Suppressor macrophage (primary cell): ENCODE results near the gene C2CD4B.
A peak's percentile ranks its signal among the peaks of the same experiment; 100 is the strongest.

Experiments used
- DNase-seq, 4 experiments: peaks; one replicate each; pipeline ENCODE4 v3.0.0-alpha.2; 2020 to 2022

C2CD4B gene

GRCh38 chr15:62147551-62147950 lies 17.5 kb downstream of the C2CD4B start:
- DNase-seq: no peak

DNA sequence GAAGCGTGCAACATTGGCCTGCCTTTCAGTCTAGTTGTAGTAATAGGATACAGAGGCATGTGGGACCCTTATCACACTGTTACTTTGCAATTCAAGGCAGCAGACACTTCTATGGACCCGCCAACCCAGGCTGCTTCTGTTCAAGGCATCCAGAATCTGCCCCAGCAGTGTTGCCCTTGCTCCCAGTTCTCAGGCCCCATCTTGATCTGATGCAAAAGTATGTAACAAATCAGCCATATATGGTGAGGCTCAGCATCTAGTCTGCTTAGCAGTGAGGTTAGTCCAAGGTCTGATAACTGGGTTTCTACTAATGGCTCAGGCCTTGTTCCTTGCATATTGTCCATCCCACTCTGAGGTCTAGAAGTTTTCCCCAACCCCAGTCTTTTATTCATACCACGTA lies 17.9 kb downstream of the C2CD4B start:
- DNase-seq: no peak

DNA sequence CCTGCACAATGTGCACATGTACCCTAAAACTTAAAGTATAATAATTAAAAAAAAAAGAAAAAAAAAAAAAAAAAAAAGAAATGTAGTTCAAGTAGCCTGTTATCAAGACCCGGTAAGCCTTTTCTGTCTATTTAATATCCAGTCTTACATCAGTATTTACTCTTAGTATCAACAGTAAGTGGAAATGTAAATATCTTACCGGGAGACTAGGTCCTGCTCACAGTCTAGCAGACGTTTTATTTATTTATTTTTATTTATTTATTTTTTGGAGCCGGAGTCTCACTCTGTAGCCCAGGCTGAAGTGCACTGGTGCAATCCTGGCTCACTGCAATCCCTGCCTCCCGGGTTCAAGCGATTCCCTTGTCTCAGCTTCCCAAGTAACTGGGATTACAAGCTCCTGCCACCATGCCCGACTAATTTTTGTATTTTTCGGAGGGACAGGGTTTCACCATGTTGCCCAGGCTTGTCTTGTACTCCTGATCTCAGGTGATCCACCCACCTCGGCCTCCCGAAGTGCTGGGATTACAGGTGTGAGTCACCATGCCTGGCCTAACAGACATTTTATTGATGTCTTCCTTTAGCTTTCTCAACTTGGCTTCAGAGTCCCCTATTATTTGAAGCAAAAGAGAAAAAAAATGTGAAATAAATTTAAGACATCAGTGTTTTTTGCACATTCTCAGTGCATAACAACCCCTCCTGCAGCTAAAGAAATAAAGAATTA lies 19.9 kb downstream of the C2CD4B start:
- DNase-seq: no peak

GRCh38 chr15:62142736-62143135 lies 22.3 kb downstream of the C2CD4B start:
- DNase-seq: no peak

DNA sequence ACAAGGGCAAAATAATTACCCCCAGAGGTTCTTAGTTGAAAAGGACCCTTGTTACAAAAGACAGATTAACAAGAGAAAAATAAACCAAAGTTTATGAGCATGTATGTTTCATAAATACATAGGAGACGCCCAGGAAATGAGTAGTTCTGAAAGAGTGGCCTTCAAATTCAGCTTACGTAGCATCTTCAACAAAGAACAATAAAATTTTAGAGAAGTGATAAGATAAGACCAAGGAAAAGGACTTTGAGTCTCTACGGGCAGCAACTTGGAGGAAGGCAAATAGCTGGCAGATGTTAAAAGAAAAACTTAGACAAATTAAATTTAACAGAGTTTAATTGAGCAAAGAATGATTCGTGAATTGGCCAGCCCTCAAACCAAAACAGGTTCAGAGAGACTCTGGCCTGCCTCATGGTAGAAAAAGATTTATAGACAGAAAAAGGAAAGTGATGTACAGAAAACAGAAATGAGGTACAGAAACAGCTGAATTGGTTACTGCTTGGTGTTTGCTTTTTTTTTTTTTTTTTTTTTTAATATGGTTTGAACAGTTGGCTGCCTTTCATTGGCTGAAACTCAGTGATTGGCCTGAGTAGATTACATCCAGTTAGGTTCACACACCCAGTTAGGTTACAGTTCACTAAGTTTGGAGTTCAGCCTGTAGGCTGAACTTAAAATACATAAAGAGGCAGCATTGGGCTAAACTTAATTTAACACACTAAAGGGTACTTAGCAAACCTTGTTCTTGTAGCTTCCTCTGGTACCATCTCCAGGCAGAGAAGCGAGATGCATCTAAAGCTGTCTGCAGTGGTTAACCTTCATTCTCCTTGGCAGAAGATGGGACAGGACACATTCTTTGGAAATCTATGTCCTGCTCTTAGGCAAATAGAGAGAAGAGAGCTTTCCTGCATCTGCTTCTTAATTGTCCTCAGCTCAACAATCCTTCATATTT lies 23.2 kb downstream of the C2CD4B start:
- peak in 2 of 4 experiments; percentile 11 to 27 for DNase-seq

DNA sequence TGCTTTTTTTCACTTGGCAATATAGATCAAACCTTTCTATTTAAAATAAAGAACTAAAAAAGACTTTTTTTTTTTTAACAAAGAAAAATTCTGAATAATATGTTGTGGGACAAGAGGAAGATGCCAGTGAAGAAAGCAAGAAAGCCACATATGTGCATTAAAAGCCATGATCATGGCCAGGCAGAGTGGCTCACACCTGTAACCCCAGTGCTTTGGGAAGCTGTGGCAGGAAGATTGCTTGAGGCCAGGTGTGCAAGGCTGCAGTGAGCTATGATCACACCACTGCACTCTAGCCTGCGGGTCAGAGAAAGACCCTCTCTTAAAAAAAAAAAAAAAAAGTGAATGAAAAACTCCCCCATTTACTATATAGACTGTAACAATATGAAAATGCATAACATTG lies 23.9 kb downstream of the C2CD4B start:
- DNase-seq: no peak

DNA sequence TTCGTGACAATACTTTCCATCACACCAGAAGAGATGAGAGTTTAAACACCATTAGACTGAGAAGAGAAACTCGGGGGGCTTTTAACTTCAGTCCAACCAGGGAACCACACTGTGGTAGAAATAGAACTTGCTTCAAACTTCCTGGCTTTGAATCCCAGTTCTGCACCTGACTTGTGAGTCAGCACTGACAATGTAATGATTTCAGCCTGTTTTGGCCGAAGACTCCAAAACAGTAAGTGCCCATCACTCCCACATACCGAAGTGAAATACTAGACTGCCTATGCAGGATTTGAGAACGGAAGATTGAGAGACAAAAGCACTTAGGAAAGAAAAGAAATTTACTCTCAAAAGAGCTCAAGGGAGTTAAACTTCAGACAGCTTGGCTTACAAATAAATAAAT lies 27.0 kb downstream of the C2CD4B start:
- peak in 2 of 4 experiments; percentile 13 to 32 for DNase-seq

DNA sequence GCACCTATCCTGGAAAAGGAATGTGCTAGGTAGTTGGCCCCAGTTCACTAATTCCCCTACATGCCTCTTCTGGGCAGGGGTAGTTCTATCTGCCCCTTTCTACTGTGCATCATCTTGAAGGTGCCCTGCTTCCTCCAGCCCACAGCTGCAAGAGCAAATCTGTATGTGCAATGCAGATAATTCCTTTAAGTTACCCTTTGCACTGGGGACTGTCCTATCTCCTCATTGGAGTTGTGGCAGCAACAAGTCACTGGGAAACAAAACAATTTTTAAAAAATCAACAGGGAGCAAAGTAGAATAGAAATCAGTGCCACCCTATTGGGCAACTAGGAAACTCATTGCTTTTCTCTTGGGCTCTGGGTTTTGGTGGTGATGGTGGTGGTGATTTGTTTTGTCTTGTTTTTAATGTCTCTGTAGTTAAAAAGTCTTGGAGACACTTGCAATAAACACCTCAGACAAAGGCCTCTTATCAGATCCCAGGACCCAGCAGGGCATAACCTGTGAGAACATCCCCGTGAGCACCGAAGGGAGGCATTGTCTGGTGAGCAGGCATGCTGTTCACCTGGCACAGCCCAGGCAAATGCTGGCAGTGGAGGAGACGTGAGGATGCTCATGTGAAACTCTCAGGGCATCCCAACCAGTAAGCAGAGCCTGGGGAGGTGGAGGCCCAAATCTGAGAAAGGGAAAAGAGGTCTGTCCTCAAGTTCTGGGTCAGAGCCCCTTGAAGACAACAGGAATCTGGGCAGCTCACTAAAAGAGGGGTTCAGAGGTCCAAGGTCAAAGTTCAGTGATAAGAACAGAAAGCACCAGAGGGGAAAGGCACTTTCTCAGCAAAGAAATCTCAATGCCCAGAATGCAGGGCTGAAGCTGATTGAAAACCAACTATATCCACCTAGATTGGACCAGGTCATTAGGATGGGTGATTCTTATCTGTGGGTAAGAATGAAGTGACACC lies 27.9 kb downstream of the C2CD4B start:
- DNase-seq: no peak

GRCh38 chr15:62135532-62136134 lies 29.5 kb downstream of the C2CD4B start:
- no peak for DNase-seq

DNA sequence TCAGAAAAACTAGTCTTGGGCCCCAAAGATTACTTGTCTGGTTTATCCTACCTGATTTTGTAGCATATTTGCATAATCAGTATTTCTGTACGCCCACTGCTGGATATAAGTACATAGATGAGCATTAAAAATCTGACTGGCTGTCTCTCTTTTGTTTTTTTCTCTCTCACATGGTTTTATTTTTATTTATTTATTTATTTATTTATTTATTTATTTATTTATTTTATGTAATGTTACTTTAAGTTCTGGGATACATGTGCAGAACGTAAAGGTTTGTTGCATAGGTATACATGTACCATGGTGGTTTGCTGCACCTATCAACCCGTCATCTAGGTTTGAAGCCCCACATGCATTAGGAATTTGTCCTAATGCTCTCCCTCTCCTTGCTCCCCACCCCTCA lies 31.9 kb downstream of the C2CD4B start:
- no peak for DNase-seq

GRCh38 chr15:62128916-62129315 lies 36.2 kb downstream of the C2CD4B start:
- DNase-seq: no peak

GRCh38 chr15:62126364-62126763 lies 38.7 kb downstream of the C2CD4B start:
- no peak for DNase-seq

- DNase-seq: peak in 2 of 4 experiments; percentile 12 to 29
These were observed 39.3 kb downstream of the C2CD4B start for GRCh38 chr15:62125773-62126172.

DNA sequence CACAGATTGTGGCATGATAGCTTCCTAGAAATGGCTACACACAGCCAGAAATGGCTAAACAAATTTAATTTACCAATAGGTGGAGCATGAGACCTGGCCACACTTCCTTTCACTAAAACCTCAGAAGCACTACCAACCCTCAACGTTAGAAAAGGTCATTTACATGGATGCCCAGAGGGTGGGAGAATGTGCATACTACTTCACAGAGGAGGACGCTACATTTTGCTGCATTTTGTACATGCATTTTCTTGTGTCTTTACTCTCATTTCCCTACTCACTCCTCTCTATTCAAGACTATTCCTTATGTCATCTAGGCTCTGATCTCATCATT lies 40.1 kb downstream of the C2CD4B start:
- no peak for DNase-seq

DNA sequence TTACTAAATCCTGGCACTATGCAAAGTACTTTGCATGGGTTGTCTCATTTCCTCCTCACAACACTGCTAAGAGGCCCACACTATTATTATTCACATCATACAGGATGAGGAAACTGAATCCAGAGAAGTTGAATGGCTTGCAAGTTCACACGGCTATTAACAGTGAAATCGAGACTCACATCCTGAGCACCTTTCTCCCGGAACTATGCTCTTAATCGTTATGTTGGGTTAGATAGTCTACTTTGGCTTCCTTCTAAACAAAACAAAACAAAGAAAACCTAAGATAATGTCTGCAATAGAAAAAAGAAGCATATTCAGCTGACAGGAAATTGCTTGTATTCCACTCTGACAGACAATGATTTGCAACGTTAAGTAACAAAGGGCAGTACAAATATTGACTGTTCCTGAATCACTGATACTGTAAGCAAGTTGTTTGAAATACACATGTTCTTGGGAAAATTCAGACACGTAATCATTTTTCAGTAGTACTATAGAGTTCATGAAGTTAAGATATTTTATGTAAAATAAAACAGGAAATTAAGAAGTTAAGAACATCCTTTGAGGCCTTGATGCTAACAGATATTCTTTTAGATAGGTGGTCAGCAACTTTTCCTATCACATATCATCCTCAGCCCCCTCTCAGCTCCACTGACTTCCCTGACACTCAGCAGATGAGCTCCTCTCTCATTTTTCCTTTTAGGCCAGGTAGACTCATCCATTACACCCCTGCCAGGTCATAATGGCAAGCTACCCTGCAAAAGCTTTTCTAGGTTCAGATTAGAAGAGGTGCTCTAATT lies 40.7 kb downstream of the C2CD4B start:
- peak; percentile 16 to 60 (median 46) for DNase-seq

DNA sequence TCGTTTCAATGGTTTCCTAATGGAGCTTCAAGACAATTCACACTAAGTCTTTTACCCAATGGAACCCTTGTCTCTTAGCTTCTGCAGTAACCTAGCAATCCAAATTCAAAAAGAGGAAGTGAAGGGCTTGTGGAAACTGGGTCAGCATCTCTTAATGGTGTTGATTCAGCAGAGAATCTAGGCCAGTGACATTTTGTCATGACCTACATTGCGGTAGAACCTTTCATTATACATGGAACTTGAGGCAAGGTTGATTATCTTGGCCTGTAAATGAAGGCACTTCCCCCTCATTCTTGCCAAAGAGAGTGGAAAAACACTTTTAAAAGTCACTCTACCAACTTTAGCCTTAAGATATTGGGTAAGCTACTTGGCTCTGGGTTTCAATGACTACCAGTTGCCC lies 42.8 kb downstream of the C2CD4B start:
- peak; percentile 46 to 81 (median 58) for DNase-seq

- no peak for DNase-seq
These were observed 43.6 kb downstream of the C2CD4B start for GRCh38 chr15:62121273-62122015.

DNA sequence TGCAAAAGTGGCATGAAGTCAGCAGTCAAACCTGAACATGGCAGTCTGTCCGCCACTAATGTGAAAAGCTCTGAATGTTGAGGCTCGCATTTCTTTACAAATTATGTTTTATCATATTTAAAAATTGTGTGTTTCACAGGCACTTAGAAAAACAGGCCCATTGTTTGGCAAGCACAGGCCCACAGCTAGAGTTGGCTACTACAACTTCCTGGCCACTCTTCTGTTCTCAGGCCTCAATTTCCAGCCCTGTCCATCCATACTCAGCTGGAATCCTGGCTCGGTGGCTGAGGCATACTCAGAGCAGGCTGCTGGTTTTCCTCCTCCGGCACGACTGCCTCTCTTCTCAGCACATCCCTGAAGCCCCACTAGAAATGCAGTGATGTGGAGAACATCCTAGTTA lies 44.3 kb downstream of the C2CD4B start:
- no peak for DNase-seq

DNA sequence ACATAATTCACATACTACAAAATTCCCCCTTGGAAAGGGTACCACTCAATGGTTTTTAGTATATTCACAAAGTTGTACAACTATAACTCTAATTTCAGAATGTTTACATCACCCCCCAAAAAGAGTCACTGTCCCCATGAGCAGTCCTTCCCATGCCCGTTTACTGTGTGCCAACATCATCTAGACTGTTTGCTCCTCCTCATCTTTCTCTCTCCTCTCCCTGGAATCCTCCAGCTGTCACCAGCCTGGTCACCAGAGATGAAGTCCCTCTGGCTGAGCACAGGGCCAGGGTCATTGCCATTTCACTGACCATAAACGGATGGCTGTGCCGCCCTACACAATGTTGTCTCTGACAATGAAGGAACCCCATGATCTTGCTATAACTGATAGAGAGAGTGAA lies 45.2 kb downstream of the C2CD4B start:
- no peak for DNase-seq

DNA sequence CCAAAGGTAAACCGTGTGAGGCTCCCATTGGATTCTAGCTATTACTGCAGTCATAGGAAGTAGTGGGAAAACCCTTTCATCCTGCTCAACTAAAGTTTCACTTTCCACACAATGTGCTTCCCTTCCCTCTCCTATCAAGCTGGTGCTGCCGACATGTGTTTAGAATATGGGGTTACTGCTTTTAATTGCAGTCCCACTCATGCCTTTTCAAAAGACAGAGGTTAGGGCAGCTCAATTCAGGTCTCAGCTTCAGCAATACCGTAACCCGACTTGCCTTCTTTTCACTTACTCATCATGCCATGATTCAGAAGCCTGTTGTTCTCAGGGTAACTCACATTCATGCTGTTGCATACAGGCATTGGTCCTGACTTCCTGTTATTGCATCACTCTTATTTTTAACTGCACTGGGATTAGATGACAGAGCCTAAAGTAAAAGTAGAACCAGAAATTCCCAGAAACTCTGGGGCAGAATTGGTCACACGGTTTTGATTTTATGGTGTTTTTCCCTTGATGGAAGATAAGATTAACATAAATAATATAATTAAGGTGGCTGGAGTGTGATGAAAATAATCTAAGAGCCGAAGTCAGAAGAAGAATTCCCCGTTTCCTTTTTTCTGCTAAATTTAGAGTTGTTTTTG lies 45.7 kb downstream of the C2CD4B start:
- DNase-seq: peak; percentile 63 to 90 (median 77)
